ENCODE data around the gene UQCRHL. TPM values are rescaled to one million over a fixed set of nuclear protein-coding genes. Genes with fewer than 3 reads are reported as not detected.

Gene UQCRHL
- total RNA-seq, 1 donor from 2014 or later, result 1.1 TPM

DNA sequence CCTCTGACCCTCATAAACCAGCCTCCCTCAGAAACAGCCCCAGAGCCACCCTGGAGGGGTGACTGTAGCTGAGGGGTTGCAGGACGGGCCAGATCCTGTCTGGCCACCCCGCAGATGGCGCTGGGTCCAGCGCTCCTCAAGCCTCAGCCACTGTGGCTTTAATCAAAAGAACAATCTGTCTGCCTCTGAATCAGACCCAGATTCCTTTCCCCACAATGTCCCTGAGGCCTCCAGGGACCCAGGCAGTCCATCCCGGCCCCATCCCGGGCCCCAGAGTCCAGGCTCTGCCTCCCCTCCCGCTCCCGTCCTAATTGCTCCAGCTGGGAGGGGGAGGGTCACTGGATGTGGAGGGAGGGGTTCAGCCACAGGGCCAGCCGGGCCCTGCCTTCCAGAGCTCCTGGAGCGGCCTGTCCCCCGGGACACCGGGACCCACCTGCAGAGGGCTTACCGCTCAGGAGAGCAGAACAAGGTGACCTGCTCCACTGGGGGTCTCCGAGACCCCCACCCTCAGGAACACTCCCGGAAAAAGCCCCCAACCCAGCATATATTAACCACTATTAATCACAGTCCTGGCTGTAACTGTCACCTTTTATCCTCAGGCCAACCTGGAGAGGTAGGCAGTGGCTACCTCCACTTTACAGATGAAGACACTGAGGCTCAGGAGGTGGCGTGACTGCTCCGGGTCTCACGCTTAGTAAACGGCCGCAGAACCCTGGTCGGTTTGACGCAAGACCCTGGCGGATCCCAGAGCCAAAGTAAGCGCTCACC is 49.7 kb downstream of the UQCRHL start:
- DNase-seq, result no peak

Other genes starting within 250 kb of the UQCRHL start
- gene AGMAT, start 222.6 kb downstream of the UQCRHL start, total RNA-seq, result 2.2 TPM
- 49.4 TPM for gene DDI2, start 190.2 kb downstream of the UQCRHL start, total RNA-seq
- gene PLEKHM2, start 123.3 kb downstream of the UQCRHL start, total RNA-seq, result 55.1 TPM
- 2.9 TPM for gene SLC25A34, start 71.4 kb downstream of the UQCRHL start, total RNA-seq
- gene TMEM82, start 65.2 kb downstream of the UQCRHL start, total RNA-seq, result not detected
- gene FBLIM1, start 48.9 kb downstream of the UQCRHL start, total RNA-seq, result 22.4 TPM
- 64.5 TPM for gene SPEN, start 40.1 kb upstream of the UQCRHL start, total RNA-seq
- 22.7 TPM for gene ZBTB17, start 168.5 kb upstream of the UQCRHL start, total RNA-seq
- not detected for gene SRARP, start 196.6 kb upstream of the UQCRHL start, total RNA-seq
- 93.7 TPM for gene HSPB7, start 210.4 kb upstream of the UQCRHL start, total RNA-seq
- 0.41 TPM for gene CLCNKA, start 214.4 kb upstream of the UQCRHL start, total RNA-seq
- 0.41 TPM for gene CLCNKB, start 236.1 kb upstream of the UQCRHL start, total RNA-seq

Measured in tongue (tissue), 2 donors.